ENCODE data around the gene APOLD1.
"Not testable (repeated sequence)": the region's sequence is repeated elsewhere in the genome, so short reads cannot be mapped to it uniquely, and the experiment has no call there.

APOLD1 gene

GRCh38 chr12:12807970-12808702 is 22.7 kb downstream of the APOLD1 start:
- peak; percentile 26 for DNase-seq (ENCODE audit: low read depth)

- no peak for DNase-seq (ENCODE audit: low read depth)
These were observed 25.1 kb downstream of the APOLD1 start for GRCh38 chr12:12810553-12811021.

GRCh38 chr12:12811343-12811742 is 25.9 kb downstream of the APOLD1 start:
- DNase-seq (ENCODE audit: low read depth): no peak

DNA sequence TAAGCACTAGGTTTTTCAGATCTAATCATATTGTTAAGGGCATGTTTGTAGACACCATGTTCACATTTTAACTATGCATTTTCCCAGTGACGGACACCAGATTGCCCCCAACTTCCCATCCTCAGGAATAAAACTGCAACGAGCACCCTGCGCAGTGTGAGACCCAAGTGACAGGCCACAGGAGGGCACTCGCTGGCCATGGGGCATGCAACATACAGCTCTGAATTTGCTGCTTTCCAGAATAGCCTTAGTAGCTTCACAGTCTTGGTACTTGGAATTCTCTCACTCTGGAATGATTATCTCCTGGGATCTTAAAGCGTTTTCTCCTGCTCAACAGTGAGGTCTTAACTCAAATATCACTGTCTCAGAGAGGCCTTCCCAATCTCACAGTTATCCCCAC is 26.7 kb downstream of the APOLD1 start:
- DNase-seq (ENCODE audit: low read depth): no peak

DNA sequence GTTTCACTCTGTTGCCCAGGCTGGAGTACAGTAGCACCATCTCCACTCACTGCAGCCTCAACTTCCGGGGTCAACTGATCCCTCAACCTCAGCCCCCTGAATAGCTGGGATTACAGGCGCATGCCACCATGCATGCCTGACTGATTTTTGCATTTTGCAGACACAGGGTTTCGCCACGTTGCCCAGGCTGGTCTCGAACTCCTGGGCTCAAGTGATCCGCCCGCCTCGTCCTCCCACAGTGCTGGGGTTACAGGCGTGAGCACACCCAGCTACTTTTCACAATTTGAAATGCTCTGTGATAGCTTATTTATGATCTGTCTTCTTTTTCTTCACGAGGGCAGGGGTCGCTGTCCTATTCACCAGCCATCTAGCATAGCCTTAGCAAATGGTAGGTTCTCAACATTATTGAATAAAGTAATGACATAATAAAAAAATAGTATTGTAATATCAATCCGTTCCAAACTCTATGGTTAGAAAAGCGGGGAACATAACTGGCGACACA is 27.2 kb downstream of the APOLD1 start:
- no peak for DNase-seq (ENCODE audit: low read depth)

- DNase-seq (ENCODE audit: low read depth): peak; percentile 96
These were observed 28.0 kb downstream of the APOLD1 start, which contains the start of gene DDX47 for GRCh38 chr12:12813120-12814101. TSS of gene DDX47 (plus strand) at chr12:12813346. CDS start at chr12:12813368, 22 bp downstream.

DNA sequence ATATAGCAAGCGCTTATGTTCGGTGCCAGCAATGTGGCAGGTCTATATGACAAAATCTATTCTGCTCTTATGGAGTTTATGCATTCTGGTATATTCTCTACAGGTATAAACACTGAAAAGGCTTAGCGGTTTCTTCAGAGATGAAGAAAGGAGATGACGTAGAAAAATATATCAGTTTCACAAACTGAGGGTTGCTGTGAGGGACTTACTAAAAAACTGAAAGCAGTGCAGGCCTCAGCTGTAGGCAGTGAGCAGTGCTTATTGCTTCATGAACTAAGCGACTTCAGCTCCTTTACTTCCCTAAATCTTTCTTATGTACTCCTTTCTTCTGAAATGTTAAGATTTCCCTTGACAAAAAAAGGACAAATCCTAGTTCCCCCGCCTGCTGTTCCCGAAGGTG is 32.2 kb downstream of the APOLD1 start:
- DNase-seq (ENCODE audit: low read depth): no peak

- DNase-seq (ENCODE audit: low read depth): no peak
These were observed 33.2 kb downstream of the APOLD1 start for GRCh38 chr12:12818701-12819100.

DNA sequence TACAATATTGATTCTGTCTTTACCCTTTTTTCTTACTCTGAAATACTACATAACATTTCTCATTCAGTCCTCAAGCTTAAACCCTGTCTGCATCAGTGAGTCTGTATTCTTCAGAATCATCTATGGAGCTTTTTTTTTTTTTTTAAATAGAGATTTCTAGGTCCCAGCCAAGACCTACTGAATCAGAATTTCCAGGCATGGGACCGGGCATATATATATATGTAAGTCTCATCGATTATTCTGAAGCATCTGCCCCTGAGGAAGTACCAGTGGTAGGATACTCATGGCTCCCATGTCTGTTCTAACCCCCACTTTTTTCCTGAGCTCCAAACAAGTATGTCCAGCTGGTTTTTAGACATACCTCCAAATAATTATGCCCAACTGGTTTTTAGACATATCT is 33.8 kb downstream of the APOLD1 start:
- DNase-seq (ENCODE audit: low read depth): no peak

- no peak for DNase-seq (ENCODE audit: low read depth)
These were observed 34.4 kb downstream of the APOLD1 start for GRCh38 chr12:12819752-12820311.

GRCh38 chr12:12820376-12820775 is 34.9 kb downstream of the APOLD1 start:
- DNase-seq (ENCODE audit: low read depth): not testable (repeated sequence)

GRCh38 chr12:12821975-12822374 is 36.5 kb downstream of the APOLD1 start:
- no peak for DNase-seq (ENCODE audit: low read depth)

DNA sequence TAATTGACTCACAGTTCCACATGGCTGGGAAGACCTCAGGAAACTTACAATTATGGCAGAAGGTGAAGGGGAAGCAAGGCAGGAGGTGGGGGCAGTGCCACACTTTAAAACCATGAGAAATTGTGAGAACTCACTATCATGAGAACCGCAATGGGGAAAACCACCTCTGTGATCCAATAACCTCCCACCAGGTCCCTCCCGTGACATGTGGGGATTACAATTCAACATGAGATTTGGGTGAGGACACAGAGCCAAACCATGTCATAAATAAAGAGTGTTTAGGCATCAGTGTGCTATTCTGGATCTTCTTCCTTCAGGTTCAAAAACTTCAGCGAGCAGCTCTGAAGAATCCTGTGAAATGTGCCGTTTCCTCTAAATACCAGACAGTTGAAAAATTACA is 37.4 kb downstream of the APOLD1 start:
- no peak for DNase-seq (ENCODE audit: low read depth)

GRCh38 chr12:12823300-12823699 is 37.8 kb downstream of the APOLD1 start:
- no peak for DNase-seq (ENCODE audit: low read depth)

- no peak for DNase-seq (ENCODE audit: low read depth)
These were observed 38.4 kb downstream of the APOLD1 start for GRCh38 chr12:12823811-12824210.

DNA sequence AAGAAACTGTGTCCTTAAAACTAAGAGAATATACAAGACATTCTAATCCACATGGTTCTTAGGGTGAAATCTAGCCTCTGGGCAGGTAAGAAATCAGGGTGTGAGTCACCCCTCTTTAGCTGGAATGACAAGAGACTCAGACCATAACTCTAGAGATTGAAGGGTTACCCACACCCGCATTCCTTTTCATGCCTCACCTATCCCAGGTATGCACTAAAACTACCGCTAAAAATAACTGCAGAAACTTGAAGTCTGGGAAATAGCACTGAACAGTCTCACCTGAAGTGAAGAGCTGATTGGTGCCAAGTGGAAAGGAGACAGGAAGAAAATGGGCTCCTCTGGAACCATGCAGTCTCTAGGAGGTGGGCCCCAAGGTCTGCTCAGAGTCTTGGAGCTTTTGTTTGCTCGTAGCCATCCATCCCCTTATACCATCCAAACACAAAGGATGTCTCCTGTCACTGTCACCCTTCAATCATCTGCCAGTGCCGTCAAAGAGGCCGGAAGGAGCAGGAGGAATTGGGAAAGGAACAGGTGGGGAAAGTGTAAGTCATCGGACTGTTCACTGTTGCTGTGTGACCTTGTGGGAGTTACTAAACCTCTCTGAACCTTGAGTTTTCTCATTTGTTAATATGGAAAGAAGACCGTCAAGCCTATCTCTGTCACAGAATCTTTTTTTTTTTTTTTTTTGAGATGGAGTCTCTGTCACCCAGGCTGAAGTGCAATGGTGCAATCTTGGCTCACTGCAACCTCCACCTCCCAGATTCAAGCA is 50.1 kb downstream of the APOLD1 start:
- no peak for DNase-seq (ENCODE audit: low read depth)

GRCh38 chr12:12836571-12836970 is 51.1 kb downstream of the APOLD1 start:
- no peak for DNase-seq (ENCODE audit: low read depth)

- DNase-seq (ENCODE audit: low read depth): peak; percentile 40
These were observed 51.8 kb downstream of the APOLD1 start for GRCh38 chr12:12837025-12837812.

DNA sequence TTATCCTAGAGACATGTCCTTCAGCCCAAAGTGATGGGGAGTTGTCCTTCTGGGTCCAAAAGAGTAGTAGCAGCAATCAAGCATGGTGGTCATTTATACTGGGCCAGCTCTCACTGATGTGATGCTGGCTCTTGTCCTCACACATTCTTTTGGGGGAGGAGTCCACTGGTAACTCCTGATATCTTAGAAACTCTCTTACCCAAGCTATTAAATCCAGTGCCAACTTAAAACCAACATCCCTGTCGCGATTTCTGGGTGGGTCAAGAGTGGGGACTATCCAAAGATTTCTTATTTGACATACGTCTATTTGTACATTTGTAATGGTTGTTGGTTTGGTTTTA is 52.3 kb downstream of the APOLD1 start:
- no peak for DNase-seq (ENCODE audit: low read depth)

DNA sequence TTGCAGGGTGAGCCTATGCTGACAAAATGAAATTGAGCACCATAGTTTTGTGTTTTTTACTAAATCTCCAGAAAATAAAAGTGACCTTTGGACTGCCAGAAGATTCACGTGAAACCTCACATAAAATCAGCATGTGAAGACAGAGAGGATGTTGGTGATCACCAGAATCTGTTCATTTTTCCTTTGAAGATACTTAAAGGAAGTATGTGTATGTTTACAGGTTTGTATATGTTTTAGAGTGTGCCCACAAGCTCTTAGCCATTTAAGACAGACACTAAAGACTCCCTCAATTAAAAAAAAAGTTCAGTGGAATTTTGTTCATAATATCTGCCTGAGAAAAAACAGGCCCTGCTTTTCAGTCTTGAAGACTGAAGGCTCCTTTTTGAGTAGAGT is 53.5 kb downstream of the APOLD1 start:
- DNase-seq (ENCODE audit: low read depth): no peak

DNA sequence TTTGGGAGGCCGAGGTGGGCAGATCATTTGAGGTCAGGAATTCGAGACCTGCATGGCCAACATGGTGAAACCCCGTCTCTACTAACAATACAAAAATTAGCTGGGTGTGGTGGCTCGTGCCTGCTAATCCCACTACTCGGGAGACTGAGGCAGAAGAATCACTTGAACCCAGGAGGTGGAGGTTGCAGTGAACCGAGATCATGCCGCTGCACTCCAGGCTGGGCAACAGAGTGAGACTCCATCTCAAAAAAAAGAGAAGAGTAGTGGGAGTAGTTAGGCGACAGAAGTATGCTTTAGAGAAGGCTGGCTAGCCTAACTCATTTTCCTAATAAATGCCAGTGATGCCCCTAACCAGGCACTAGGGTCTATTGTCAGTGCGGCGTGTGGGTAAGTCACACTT is 54.0 kb downstream of the APOLD1 start:
- DNase-seq (ENCODE audit: low read depth): not testable (repeated sequence)

All from activated T-cell treated with anti-CD3 and anti-CD28 coated beads for 24 hours (primary cell).